HG03025 (cell line): ENCODE measurements around the gene MYOD1.

Experiments used
- ATAC-seq: cut with Tn5 transposase; IDR thresholded peaks from one replicate; pipeline ENCODE4 v1.9.1; 2021; ENCODE audit warnings: mild to moderate bottlenecking, moderate library complexity; ENCODE audit not compliant: unreplicated experiment, low FRiP score

Gene MYOD1

GRCh38 chr11:17733261-17733660 is 13.9 kb downstream of the MYOD1 start:
- ATAC-seq: no peak

DNA sequence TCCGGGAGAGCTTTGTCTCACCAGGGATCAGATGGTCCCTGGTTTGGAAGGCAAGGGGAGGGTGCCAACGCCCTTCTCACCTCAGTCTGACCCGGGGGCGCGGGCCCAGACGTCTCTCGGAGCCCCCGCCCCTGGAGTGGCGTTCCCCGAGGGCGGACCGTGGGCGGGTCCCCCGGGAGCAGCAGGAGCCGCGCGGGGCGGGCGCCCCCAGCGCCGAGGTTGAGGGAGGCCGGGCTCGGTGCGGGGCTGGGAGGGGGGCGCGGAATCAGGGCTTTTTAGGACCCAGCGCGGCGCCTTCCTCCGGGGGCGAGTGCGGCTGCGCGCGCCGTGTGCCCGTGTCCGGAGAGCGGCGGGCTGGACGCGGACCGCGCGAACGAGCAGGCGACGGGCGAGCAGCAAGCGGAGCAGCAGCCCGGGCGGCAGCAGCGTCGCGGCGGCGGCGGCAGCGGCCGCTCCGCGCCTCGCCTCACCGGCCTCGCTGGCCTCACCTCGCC is 15.1 kb downstream of the MYOD1 start, which contains the start of gene KCNC1:
Gene KCNC1 (plus strand): TSS at position 364 of the 494 bp plus-strand sequence. CDS start 1,222 bp downstream, outside the sequence.
- no peak for ATAC-seq

- ATAC-seq: no peak
Observed at GRCh38 chr11:17734986-17735817, 15.8 kb downstream of the MYOD1 start.

GRCh38 chr11:17735818-17736578 is 16.6 kb downstream of the MYOD1 start:
- no peak for ATAC-seq

- ATAC-seq: no peak
Observed at GRCh38 chr11:17736579-17736893, 17.2 kb downstream of the MYOD1 start.

DNA sequence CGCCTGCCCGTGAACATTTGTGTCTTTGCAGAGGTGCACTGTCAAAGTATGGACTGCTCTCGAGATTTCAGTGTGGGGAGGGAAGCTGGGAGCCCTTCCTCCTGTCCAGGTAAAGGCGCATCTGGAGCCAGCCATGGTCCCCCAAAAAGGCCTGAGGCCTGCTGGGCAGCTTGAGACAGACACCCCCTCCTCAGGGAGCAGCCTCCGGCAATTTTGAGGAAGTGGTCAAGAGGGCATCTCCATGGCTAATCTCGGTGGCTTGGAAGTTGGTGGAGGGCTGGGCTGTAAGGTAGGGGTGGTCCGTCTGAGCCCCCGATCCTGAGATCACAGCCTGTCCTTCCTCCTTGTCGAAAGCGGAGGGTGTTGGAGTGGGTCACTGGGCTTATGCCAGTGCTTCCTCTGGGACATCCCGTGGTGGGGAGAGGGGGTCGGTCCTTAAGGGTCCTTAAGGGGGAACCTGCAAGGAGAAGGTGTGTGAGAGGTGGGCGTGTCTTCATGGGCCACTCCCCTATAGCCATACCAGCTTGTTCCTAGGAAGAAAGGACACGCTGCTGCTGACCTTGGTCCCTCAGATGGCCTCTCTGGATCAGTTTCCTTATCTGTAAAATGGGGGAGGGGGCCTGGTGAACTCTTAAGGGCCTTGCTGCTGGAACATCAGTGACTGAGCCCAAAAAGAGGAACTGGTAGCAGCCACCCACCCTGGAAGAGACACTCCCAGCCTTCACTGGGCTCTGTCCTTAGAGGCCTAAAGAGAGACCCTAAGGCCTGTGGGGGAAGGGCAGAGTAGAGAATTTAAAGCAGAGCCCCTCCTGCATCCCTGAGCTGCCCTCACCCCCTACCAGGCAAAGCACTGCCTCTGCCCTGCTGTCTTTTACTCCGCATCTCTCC is 17.8 kb downstream of the MYOD1 start:
- ATAC-seq: no peak

DNA sequence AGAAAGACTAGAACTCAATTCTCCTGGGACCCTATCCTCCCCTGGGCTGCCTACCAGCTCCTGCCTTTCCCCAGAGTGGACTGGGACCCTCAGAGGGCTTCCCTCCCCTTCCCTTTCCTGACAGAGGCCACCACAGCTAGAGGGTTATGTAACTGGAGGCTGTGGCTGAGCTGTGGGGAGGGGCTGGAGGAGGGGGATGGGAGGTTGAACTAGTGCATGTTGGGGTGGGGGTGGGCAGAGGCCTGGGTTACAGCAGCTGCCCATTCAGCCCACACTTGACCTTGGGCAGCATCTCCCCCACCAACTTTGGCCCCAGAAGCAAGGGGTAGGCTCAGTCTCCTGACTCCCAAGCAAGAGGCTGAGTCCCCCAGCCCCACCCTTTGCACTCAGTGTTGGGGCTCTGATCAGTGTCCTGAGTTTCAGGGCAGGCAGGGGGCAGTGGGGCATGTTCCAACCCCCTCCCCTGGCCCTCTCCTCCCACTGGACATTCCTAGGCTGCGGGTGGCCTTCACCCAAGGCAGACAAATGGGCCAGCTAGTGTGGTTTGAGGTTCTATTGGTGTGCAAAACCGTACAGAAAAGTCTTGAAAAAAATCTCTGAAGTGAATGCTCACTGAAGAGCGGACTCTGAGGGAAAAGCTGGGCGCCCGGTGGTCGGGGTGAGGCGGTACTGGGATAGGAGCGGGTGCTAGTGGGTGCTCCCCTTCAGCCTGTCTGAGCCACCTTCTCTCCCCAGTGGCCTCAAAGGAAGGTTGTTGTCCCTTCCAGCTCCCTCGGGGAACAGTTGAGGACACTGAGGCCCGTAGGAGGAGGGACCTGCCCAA is 19.0 kb downstream of the MYOD1 start:
- no peak for ATAC-seq

GRCh38 chr11:17739945-17740338 is 20.6 kb downstream of the MYOD1 start:
- ATAC-seq: no peak

- ATAC-seq: no peak
Observed at GRCh38 chr11:17740649-17741235, 21.4 kb downstream of the MYOD1 start.

GRCh38 chr11:17741487-17741886 is 22.1 kb downstream of the MYOD1 start:
- no peak for ATAC-seq

DNA sequence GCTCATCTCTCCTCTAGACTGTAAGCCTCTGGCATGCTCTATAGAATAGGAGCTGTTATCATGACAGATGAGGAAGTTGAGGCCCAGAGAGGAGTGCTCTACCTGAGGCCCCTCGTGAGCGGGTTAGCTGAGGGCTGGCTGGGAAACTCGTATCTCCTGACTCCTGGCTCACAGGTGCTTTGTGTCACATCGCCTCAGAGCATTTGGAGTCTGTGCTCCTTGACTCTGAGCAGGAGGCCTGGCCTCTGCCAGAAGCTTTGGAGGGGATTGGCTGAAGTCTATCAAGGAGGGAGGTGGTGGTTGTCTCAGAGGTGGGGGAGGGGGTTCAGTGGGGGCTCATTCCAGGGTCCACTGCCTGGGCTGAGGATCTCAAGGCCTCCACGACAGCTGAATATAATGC is 22.6 kb downstream of the MYOD1 start:
- no peak for ATAC-seq

- no peak for ATAC-seq
Observed at GRCh38 chr11:17743026-17743807, 23.8 kb downstream of the MYOD1 start.

- no peak for ATAC-seq
Observed at GRCh38 chr11:17743808-17744119, 24.4 kb downstream of the MYOD1 start.

- ATAC-seq: no peak
Observed at GRCh38 chr11:17744151-17744940, 25.0 kb downstream of the MYOD1 start.

DNA sequence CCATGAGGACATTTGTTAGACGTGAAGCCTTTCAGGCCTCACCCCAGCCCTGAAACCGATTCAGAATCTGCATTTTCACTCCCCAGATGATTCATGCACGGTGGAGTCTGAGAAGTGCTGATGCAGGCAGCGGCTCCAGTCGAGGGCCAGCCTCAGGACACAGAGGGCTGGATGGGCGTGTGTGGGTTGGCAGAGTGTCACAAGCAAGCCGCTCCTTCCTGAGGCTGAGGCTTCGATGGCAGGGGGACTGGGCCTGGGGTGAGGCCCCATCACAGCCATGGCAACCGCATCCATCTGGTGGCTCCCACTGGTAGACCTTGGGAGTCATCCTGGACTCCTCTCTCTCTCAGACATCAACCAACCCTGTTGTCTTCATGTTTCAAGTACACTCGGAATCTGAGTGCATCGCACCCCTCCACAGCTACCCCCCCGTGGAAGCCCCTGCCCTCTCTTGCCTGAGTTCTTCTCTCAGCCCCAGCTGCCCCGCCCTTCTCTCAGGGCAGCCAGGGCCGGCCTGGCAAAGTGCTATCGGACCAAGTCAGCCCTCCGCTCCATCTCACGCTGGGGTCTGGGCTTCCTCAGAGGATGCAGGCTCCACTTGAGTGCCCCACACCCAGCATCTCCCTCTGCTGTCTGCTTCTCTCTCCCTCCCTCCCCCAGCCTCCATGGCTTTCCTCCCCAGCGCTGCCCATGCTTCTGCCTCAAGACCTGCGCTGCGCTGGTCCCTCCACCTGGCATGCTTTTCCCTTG is 25.8 kb downstream of the MYOD1 start:
- ATAC-seq: no peak

DNA sequence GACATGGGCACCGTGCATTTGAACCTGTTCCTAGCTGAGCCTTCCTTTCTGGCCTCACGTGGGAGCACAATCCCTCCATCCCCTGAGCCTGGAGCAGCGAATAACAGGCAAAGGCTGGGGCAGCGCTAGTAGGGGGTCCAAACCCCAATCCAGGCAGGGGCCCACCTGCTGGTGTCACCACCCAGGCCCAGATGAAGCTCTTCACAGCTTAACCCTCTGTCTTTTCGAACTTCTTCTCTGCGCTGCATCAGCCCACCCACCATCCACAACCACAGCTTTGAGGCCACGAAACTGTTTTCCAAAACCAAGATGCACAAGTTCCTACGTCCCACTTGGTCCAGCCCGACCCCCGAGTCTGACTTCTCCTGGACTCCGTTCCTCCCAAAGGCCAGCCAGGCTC is 26.7 kb downstream of the MYOD1 start:
- ATAC-seq: no peak

- ATAC-seq: no peak
Observed at GRCh38 chr11:17747131-17747955, 28.0 kb downstream of the MYOD1 start.
